AG04450 (cell line): ENCODE data around the gene PXK. TPM values are rescaled to one million over a fixed set of nuclear protein-coding genes. Genes with fewer than 3 reads are reported as not detected.

Experiments
- CTCF ChIA-PET: fragments of 300-600, 350-600 bp; formaldehyde crosslinking; extraction: SDS; loops from one replicate; lab custom pipeline; 2022; ENCODE audit warnings: antibody characterized with exemption, inconsistent platforms; lab: Charles Lee
- POLR2A ChIA-PET: fragments of 350-600 bp; formaldehyde crosslinking; extraction: SDS; loops from one replicate; lab custom pipeline; 2021; ENCODE audit warnings: antibody characterized with exemption, inconsistent platforms; lab: Yijun Ruan, JAX
- DNase-seq: peaks from one replicate; pipeline ENCODE4 v3.0.0-alpha.2; 2011; ENCODE audit warnings: low read depth, low spot score
- H3K27ac ChIP-seq: one replicate; pipeline ENCODE4 v1.5.1; 2012; ENCODE audit warnings: low read depth, low read length, control low read depth
- H3K27me3 ChIP-seq: one replicate; pipeline ENCODE4 v1.6.0; 2012; ENCODE audit warnings: low read length; ENCODE audit not compliant: control insufficient read depth, insufficient read depth
- H3K4me3 ChIP-seq: 2 replicates; pipeline ENCODE4 v1.5.1; 2011; ENCODE audit warnings: mild to moderate bottlenecking, low read depth, low read length, control low read depth
- H3K9me3 ChIP-seq: 2 replicates; pipeline ENCODE4 v1.5.1; 2012; ENCODE audit warnings: low read length; ENCODE audit not compliant: control insufficient read depth, insufficient read depth
- CTCF ChIP-seq: IDR thresholded peaks from 2 replicates; pipeline ENCODE4 v1.5.1; 2011; ENCODE audit warnings: low read depth, low read length, control low read depth, inconsistent platforms
- polyA plus RNA-seq: library from polyadenylated mRNA; depleted of rRNA; stranded (reverse); fragments of >200 nt; gene quantifications from 2 replicates; pipeline ENCODE4 v1.2.3, GENCODE V29; 2011

PXK gene
- polyA plus RNA-seq, 1 experiment, result 70.3 TPM

DNA sequence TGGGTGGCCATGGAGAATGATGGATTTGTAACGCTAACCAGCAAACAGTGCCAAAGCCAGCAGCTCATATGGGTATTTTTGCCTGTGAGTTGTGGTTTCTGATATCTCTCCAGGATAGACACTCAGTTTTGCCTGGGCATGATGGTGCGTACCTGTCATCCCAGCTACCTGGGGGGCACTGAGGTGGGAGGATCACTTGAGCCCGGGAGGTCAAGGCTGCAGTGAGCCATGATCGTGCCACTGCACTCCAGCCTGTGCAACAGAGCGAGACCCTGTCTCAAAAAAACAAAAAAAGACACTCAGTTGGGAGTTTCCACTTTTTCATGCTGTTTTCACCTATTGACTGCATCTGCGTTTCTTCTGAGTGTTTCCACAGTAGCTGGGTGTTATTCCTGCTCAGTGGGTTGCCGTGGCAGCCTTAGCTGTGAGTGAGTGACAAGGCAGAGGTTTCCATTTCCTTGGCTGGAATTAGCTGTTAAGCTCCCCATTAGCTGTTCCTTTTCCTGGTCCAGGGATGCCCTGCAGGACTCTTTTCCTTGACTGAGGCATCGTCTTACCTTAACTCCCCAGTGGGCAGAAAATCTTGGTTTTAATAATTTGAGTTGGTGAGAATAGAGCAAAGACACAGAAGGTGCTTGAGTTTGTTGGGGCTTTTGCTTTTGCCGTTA, 40.9 kb upstream of the PXK start:
- Histone ChIP-seq H3K27ac (no peak overlapping the region), H3K4me3 (no peak overlapping the region), H3K9me3 (peaks cover 3% of the 10 kb centered on the region; the same call in 1 of the 2 replicates), H3K27me3 (no peaks in the 10 kb centered on the region)
- no peak for TF ChIP-seq CTCF
- POLR2A ChIA-PET, result no interaction called here
- CTCF ChIA-PET, result interaction anchor here (0.8 to 2.0 kb wide), 4 partner anchors 8 to 114 kb away, joined by 3 to 4 read pairs (median 3); partner anchors contain the start of gene RPP14
- no peak for DNase-seq

DNA sequence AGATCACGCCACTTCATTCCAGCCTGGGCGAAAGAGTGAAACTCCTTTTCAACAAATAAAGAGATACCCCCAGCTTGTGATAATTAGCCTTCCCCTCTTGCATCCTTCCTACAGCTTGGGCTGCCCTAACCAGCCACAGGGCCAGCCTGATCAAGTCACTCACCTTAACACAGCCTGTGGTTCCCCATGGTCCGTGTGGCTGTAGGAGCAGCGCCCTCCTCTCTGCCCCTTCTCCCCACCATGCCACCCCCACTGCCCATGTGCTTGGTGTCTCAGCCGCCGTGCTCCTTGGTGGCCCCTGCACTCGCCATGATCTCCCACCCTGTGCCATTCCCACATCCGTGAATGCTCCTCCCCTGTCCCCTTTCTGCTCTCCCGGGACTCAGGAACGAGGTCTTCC, 39.8 kb upstream of the PXK start:
- no peak overlapping the region for H3K27ac ChIP-seq
- H3K4me3 ChIP-seq, result no peak overlapping the region
- no peak for TF ChIP-seq CTCF
- POLR2A ChIA-PET, result no interaction called here
- no peak for DNase-seq
- CTCF ChIA-PET, result interaction anchor here (1.2 to 2.0 kb wide), 2 partner anchors 105 to 115 kb away, joined by 3 to 4 read pairs; no protein-coding TSS in a partner anchor
- no peaks in the 10 kb centered on the region for H3K27me3 ChIP-seq
- peaks cover 3% of the 10 kb centered on the region; the same call in 1 of the 2 replicates for H3K9me3 ChIP-seq

GRCh38 chr3:58293516-58293915, 39.2 kb upstream of the PXK start:
- Histone ChIP-seq H3K9me3 (peaks cover 3% of the 10 kb centered on the region; the same call in 1 of the 2 replicates), H3K27me3 (peaks cover 2% of the 10 kb centered on the region), H3K4me3 (no peak overlapping the region), H3K27ac (no peak overlapping the region)
- TF ChIP-seq CTCF, result no peak
- POLR2A ChIA-PET, result no interaction called here
- CTCF ChIA-PET, result interaction anchor here (2.0 to 3.6 kb wide), 2 partner anchors 13 to 106 kb away, joined by 4 to 23 read pairs; partner anchors contain the start of genes HTD2 and RPP14
- no peak for DNase-seq

GRCh38 chr3:58296269-58296668, 36.4 kb upstream of the PXK start:
- Histone ChIP-seq H3K9me3 (no peaks in the 10 kb centered on the region), H3K4me3 (no peak overlapping the region), H3K27me3 (peaks cover 6% of the 10 kb centered on the region), H3K27ac (no peak overlapping the region)
- ChIA-PET POLR2A (no interaction called here), CTCF (interaction anchor here (1.3 to 10.7 kb wide), 3 partner anchors 10 to 119 kb away, joined by 3 to 216 read pairs (median 23); partner anchors contain the start of genes HTD2 and RPP14)
- no peak for TF ChIP-seq CTCF
- no peak for DNase-seq

DNA sequence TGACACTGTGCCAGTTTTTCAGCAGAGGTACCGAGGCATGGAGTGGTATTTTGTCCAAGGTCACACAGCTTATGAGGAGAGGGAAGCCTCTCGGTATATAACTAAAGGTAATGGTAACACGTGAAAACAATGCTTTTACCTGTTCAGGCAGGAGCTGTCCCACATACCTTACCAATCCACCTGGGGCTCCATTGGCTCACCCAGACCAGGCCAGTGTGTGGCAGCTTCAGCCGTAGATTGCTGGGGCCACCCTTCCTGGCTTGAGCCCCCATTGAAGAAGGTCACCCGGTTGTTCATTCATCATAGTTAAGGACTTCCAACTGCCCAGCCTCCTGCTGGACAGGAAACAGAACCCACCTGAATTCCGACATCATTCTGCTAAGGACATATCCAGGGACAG, 35.8 kb upstream of the PXK start:
- no peak overlapping the region for H3K27ac ChIP-seq
- no peak for TF ChIP-seq CTCF
- ChIA-PET POLR2A (no interaction called here), CTCF (interaction anchor here (1.3 to 10.7 kb wide), 3 partner anchors 10 to 120 kb away, joined by 3 to 216 read pairs (median 23); partner anchors contain the start of genes HTD2 and RPP14)
- H3K27me3 ChIP-seq, result peaks cover 8% of the 10 kb centered on the region
- no peak for DNase-seq
- H3K9me3 ChIP-seq, result no peaks in the 10 kb centered on the region
- H3K4me3 ChIP-seq, result no peak overlapping the region
